HepG2 (cell line): ENCODE measurements around the gene LRP1B.

Experiments
- ATF7 ChIP-seq, 2 experiments: fragments of 450-650 bp in 1 of 2; sonication (generic) in 1 of 2; formaldehyde crosslinking in 1 of 2; IDR thresholded peaks; 2 replicates each; pipeline versions ENCODE4 v1.4.0 to v1.6.1; 2016 to 2020; ENCODE audit warnings: antibody characterized with exemption in 1 of 2, mild to moderate bottlenecking in 1 of 2, missing genetic modification reagents in 1 of 2
- KAT8 ChIP-seq: IDR thresholded peaks from 2 replicates; pipeline ENCODE4 v1.6.1; 2016; ENCODE audit warnings: missing genetic modification reagents, missing compliant biosample characterization
- MTA1 ChIP-seq: sonication (generic); formaldehyde crosslinking; IDR thresholded peaks from 2 replicates; pipeline ENCODE4 v1.4.0; 2020; ENCODE audit warnings: missing genetic modification reagents, mild to moderate bottlenecking, borderline replicate concordance
- NFIC ChIP-seq: IDR thresholded peaks from 2 replicates; pipeline ENCODE4 v1.6.1; 2012; ENCODE audit warnings: mild to moderate bottlenecking, low read length, inconsistent platforms
- PCBP2 ChIP-seq: fragments of 200-400 bp; formaldehyde crosslinking; optimal IDR thresholded peaks from 2 replicates; pipeline ENCODE3; 2018; ENCODE audit warnings: low read length, low read depth; ENCODE audit not compliant: poor library complexity, severe bottlenecking
- TF ChIP-seq, protein P1 (sequence below): sonication (generic); formaldehyde crosslinking; IDR thresholded peaks from 2 replicates; pipeline ENCODE4 v1.4.0; 2020; ENCODE audit warnings: missing genetic modification reagents
- TF ChIP-seq, protein P2 (sequence below): sonication (generic); formaldehyde crosslinking; IDR thresholded peaks from 2 replicates; pipeline ENCODE4 v1.4.0; 2020; ENCODE audit warnings: missing genetic modification reagents
- TF ChIP-seq, protein P3 (sequence below): sonication (generic); formaldehyde crosslinking; IDR thresholded peaks from 2 replicates; pipeline ENCODE4 v1.4.0; 2020; ENCODE audit warnings: missing genetic modification reagents, borderline replicate concordance

- TF ChIP-seq NFIC (no peak), KAT8 (CRISPR knock-in tag) (no peak), ATF7 (IDR thresholded peaks at IDR 0.05) (no peak), ATF7 (CRISPR knock-in tag; IDR thresholded peaks at IDR 0.05) (no peak), MTA1 (no peak), PCBP2 (no peak)
- TF ChIP-seq, protein P1, sequence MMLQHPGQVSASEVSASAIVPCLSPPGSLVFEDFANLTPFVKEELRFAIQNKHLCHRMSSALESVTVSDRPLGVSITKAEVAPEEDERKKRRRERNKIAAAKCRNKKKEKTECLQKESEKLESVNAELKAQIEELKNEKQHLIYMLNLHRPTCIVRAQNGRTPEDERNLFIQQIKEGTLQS (CRISPR knock-in tag): no peak
- TF ChIP-seq, protein P2, sequence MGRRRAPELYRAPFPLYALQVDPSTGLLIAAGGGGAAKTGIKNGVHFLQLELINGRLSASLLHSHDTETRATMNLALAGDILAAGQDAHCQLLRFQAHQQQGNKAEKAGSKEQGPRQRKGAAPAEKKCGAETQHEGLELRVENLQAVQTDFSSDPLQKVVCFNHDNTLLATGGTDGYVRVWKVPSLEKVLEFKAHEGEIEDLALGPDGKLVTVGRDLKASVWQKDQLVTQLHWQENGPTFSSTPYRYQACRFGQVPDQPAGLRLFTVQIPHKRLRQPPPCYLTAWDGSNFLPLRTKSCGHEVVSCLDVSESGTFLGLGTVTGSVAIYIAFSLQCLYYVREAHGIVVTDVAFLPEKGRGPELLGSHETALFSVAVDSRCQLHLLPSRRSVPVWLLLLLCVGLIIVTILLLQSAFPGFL: no peak
- TF ChIP-seq, protein P3, sequence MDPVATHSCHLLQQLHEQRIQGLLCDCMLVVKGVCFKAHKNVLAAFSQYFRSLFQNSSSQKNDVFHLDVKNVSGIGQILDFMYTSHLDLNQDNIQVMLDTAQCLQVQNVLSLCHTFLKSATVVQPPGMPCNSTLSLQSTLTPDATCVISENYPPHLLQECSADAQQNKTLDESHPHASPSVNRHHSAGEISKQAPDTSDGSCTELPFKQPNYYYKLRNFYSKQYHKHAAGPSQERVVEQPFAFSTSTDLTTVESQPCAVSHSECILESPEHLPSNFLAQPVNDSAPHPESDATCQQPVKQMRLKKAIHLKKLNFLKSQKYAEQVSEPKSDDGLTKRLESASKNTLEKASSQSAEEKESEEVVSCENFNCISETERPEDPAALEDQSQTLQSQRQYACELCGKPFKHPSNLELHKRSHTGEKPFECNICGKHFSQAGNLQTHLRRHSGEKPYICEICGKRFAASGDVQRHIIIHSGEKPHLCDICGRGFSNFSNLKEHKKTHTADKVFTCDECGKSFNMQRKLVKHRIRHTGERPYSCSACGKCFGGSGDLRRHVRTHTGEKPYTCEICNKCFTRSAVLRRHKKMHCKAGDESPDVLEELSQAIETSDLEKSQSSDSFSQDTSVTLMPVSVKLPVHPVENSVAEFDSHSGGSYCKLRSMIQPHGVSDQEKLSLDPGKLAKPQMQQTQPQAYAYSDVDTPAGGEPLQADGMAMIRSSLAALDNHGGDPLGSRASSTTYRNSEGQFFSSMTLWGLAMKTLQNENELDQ (CRISPR knock-in tag): no peak
These were observed 1818.9 kb downstream of the LRP1B start for GRCh38 chr2:140311905-140312304.
